Panc1 (cell line): ENCODE results near the gene PTTG1.

Experiments
- POLR2AphosphoS5 ChIP-seq: IDR thresholded peaks from 2 replicates; pipeline ENCODE4 v1.6.1; 2012; ENCODE audit warnings: mild to moderate bottlenecking, low read depth, low read length, moderate library complexity
- TF ChIP-seq, protein P1 (sequence below): fragments of 450-650 bp; IDR thresholded peaks from 2 replicates; pipeline ENCODE4 v1.5.1; 2017; ENCODE audit warnings: mild to moderate bottlenecking

DNA sequence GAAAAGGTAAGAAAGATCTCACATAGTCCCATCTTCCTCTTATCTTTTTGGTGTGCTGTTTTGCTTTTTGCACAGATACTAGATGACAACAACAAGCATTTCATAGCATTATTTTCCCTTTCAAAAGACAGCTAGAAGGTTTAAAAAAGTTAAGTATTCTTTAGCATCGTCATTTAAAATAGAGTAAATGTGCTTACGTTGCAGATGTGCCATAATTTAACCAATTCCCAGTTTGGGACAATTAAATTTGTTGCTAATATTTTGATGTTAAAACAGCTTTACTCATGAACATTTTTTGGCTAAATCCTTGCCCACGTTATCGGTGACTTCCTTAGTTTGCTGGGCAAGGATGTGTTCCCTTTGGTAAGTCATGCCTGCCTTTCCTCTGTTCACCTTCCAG, 41.6 kb downstream of the PTTG1 start:
- TF ChIP-seq, protein P1, sequence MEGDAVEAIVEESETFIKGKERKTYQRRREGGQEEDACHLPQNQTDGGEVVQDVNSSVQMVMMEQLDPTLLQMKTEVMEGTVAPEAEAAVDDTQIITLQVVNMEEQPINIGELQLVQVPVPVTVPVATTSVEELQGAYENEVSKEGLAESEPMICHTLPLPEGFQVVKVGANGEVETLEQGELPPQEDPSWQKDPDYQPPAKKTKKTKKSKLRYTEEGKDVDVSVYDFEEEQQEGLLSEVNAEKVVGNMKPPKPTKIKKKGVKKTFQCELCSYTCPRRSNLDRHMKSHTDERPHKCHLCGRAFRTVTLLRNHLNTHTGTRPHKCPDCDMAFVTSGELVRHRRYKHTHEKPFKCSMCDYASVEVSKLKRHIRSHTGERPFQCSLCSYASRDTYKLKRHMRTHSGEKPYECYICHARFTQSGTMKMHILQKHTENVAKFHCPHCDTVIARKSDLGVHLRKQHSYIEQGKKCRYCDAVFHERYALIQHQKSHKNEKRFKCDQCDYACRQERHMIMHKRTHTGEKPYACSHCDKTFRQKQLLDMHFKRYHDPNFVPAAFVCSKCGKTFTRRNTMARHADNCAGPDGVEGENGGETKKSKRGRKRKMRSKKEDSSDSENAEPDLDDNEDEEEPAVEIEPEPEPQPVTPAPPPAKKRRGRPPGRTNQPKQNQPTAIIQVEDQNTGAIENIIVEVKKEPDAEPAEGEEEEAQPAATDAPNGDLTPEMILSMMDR, result no peak
- TF ChIP-seq POLR2AphosphoS5, result no peak
